GM12878 (cell line): ENCODE results near the gene BMERB1. TPM values are rescaled to one million over a fixed set of nuclear protein-coding genes. Genes with fewer than 3 reads are reported as not detected.

Source experiments
- ATAC-seq: fragments of 200-7000 bp; cut with Tn5 transposase; 3 replicates; pipeline ENCODE4 v1.9.1; 2020; ENCODE audit warnings: mild to moderate bottlenecking, moderate library complexity
- BruUV-seq: library from RNA; stranded (reverse); fragments of 400-500 nt; replicated peaks from 2 replicates; lab custom pipeline; 2021; lab: Mats Ljungman, UMichigan
- CTCF ChIA-PET: fragments of 300-600 bp; sonication (Branson Sonifier 250); formaldehyde crosslinking; extraction: SDS; loops from one replicate; lab custom pipeline; 2021; ENCODE audit warnings: inconsistent platforms; lab: Yijun Ruan, JAX
- POLR2A ChIA-PET: fragments of 350-600 bp; formaldehyde crosslinking; extraction: SDS; loops from one replicate; lab custom pipeline; 2021; ENCODE audit warnings: inconsistent platforms; lab: Charles Lee
- RAD21 ChIA-PET: fragments of 300-600 bp; sonication (Branson Sonifier 250); formaldehyde crosslinking; loops from one replicate; lab custom pipeline; 2023; ENCODE audit warnings: antibody characterized with exemption; ENCODE audit not compliant: unreplicated experiment; lab: Charles Lee
- SMC1A ChIA-PET: fragments of 300-600 bp; sonication (Branson Sonifier 250); formaldehyde crosslinking; loops from one replicate; lab custom pipeline; 2023; ENCODE audit not compliant: unreplicated experiment, uncharacterized antibody; lab: Charles Lee
- DNase-seq: peaks from one replicate; pipeline ENCODE4 v3.0.0-alpha.2; 2011; ENCODE audit warnings: low read depth, low spot score
- FAIRE-seq: peaks from 3 replicates; lab custom pipeline; 2011; peaks lifted over from hg19 to GRCh38; lab: Jason Lieb, UNC
- H2AFZ ChIP-seq: 2 replicates; pipeline ENCODE4 v1.6.0; 2011; ENCODE audit warnings: low read depth, low read length, control low read depth; ENCODE audit not compliant: control insufficient read depth
- H3K27ac ChIP-seq: 2 replicates; pipeline ENCODE4 v1.5.1; 2011; ENCODE audit warnings: control low read depth; ENCODE audit not compliant: control insufficient read depth, insufficient read depth
- H3K27me3 ChIP-seq, 2 experiments: replicated peaks in 1 of 2; 2 replicates each; pipeline versions ENCODE4 v1.6.0 to v1.6.1; 2011; ENCODE audit warnings: low read length in 1 of 2; ENCODE audit not compliant: control insufficient read depth in 2 of 2, insufficient read depth in 2 of 2
- H3K36me3 ChIP-seq, 2 experiments: 2 replicates each; pipeline ENCODE4 v1.5.1; 2011; ENCODE audit warnings: low read length in 1 of 2; ENCODE audit not compliant: control insufficient read depth in 2 of 2, insufficient read depth in 2 of 2
- H3K4me1 ChIP-seq: 2 replicates; pipeline ENCODE4 v1.6.1; 2011; ENCODE audit warnings: mild to moderate bottlenecking, low read length, moderate library complexity, mixed read lengths; ENCODE audit not compliant: control insufficient read depth, insufficient read depth
- H3K4me2 ChIP-seq: 2 replicates; pipeline ENCODE4 v1.6.0; 2011; ENCODE audit warnings: control low read depth; ENCODE audit not compliant: control insufficient read depth, insufficient read depth
- H3K4me3 ChIP-seq: fragments of 200-600 bp; sonication (generic); 2 replicates; pipeline ENCODE4 v1.5.1; 2016
- H3K79me2 ChIP-seq: 2 replicates; pipeline ENCODE4 v1.6.0; 2011; ENCODE audit warnings: low read length; ENCODE audit not compliant: control insufficient read depth, insufficient read depth
- H3K9ac ChIP-seq: 2 replicates; pipeline ENCODE4 v1.8.0; 2011; ENCODE audit warnings: low read length, control low read depth, mixed read lengths; ENCODE audit not compliant: control insufficient read depth, insufficient read depth
- H3K9me3 ChIP-seq: replicated peaks from 3 replicates; pipeline ENCODE4 v1.5.1; 2011; ENCODE audit warnings: mild to moderate bottlenecking, low read length; ENCODE audit not compliant: control insufficient read depth, insufficient read depth
- H4K20me1 ChIP-seq: 2 replicates; pipeline ENCODE4 v1.6.0; 2011; ENCODE audit not compliant: control insufficient read depth, insufficient read depth
- BRCA1 ChIP-seq: IDR thresholded peaks from 2 replicates; pipeline ENCODE4 v1.6.1; 2011; ENCODE audit warnings: low read depth, low read length, improper control_type of control experiment
- CBX5 ChIP-seq: sonication (generic); IDR thresholded peaks from 2 replicates; pipeline ENCODE4 v1.6.1; 2016; ENCODE audit warnings: low read depth, moderate library complexity, mild to moderate bottlenecking, inconsistent platforms
- CREB1 ChIP-seq: IDR thresholded peaks from 2 replicates; pipeline ENCODE4 v1.6.1; 2012; ENCODE audit warnings: low read depth, mild to moderate bottlenecking, inconsistent platforms
- ESRRA ChIP-seq: IDR thresholded peaks from 2 replicates; pipeline ENCODE4 v1.6.1; 2012; ENCODE audit warnings: mild to moderate bottlenecking, low read length, improper control_type of control experiment
- EZH2 ChIP-seq: IDR thresholded peaks from 2 replicates; pipeline ENCODE4 v1.6.1; 2012; ENCODE audit warnings: low read depth, mild to moderate bottlenecking, control low read depth, inconsistent platforms, low read length, borderline replicate concordance; ENCODE audit not compliant: control insufficient read depth
- JUND ChIP-seq: IDR thresholded peaks from 2 replicates; pipeline ENCODE4 v1.6.1; 2012; ENCODE audit warnings: low read depth, mild to moderate bottlenecking, low read length, improper control_type of control experiment, moderate library complexity
- KLF5 ChIP-seq: fragments of 450-650 bp; IDR thresholded peaks from 2 replicates; pipeline ENCODE4 v1.6.1; 2014; ENCODE audit warnings: mild to moderate bottlenecking; ENCODE audit not compliant: partially characterized antibody
- LARP7 ChIP-seq: fragments of 450-650 bp; IDR thresholded peaks from 2 replicates; pipeline ENCODE4 v1.6.1; 2017; ENCODE audit warnings: mild to moderate bottlenecking
- PML ChIP-seq: IDR thresholded peaks from 2 replicates; pipeline ENCODE4 v1.6.1; 2012; ENCODE audit warnings: low read length, inconsistent platforms
- SMAD5 ChIP-seq: IDR thresholded peaks from 2 replicates; pipeline ENCODE4 v1.6.1; 2016; ENCODE audit warnings: antibody characterized with exemption, low read depth
- TCF7 ChIP-seq: IDR thresholded peaks from 2 replicates; pipeline ENCODE4 v1.6.1; 2014; ENCODE audit warnings: antibody characterized with exemption, borderline replicate concordance
- ZNF217 ChIP-seq: fragments of 450-650 bp; IDR thresholded peaks from 2 replicates; pipeline ENCODE4 v1.6.1; 2017; ENCODE audit warnings: antibody characterized with exemption, mild to moderate bottlenecking
- ZSCAN29 ChIP-seq: fragments of 450-650 bp; IDR thresholded peaks from 2 replicates; pipeline ENCODE4 v1.6.1; 2017; ENCODE audit warnings: mild to moderate bottlenecking, moderate library complexity
- WGBS: methylation state at CpG from one replicate; pipeline ENCODE4 v1.1.6; 2016; ENCODE audit warnings: low lambda C conversion rate; ENCODE audit not compliant: insufficient replicate concordance, insufficient coverage; ENCODE audit errors: missing lambda C conversion rate; 5-methylcytosine and 5-hydroxymethylcytosine counted together
- in situ Hi-C: fragments of 300-500 bp; cut with MboI; formaldehyde crosslinking; loops from 9 replicates; pipeline ENCODE4 v1.14.3; 2018; ENCODE audit warnings: mixed read lengths
- intact Hi-C: fragments of 100-400 bp; cut with micrococcal nuclease; formaldehyde crosslinking; loops from one replicate; pipeline ENCODE4 v1.14.2; 2022; ENCODE audit not compliant: unreplicated experiment
- polyA plus RNA-seq, 11 experiments: library from polyadenylated mRNA; depleted of rRNA in 4 of 11; unstranded in 6 of 11; stranded (reverse) in 5 of 11; fragments of >200 nt; fragmentation: Nextera tagmentation in 4 of 11; fragmentation: Illumina TruSeq in 1 of 11; extraction: Ambion mirVana in 4 of 11; extraction: Trizol in 1 of 11; gene quantifications; 1 replicate in 1 of 11; 2 replicates in 10 of 11; pipeline versions ENCODE4 v1.2.1 to v1.2.3, GENCODE V29; 2011 to 2016; ENCODE audit warnings: inconsistent platforms in 2 of 11, missing spikeins in 2 of 11, low read depth in 1 of 11
- total RNA-seq, 4 experiments: library from RNA; depleted of rRNA in 3 of 4; stranded (reverse); fragments of >200 nt in 3 of 4; fragmentation: Illumina TruSeq in 1 of 4; extraction: Trizol in 1 of 4; gene quantifications; 2 replicates each; pipeline versions ENCODE4 v1.2.1 to v1.2.3, GENCODE V29; 2013 to 2021
- TF ChIP-seq, protein P1 (sequence below): fragments of 450-650 bp; IDR thresholded peaks from 2 replicates; pipeline ENCODE4 v1.6.1; 2016; ENCODE audit warnings: mild to moderate bottlenecking
- TF ChIP-seq, protein P2 (sequence below): fragments of 450-650 bp; IDR thresholded peaks from 2 replicates; pipeline ENCODE4 v1.6.1; 2017; ENCODE audit warnings: low read depth, mild to moderate bottlenecking, moderate library complexity
- TF ChIP-seq, protein P3 (sequence below): IDR thresholded peaks from 2 replicates; pipeline ENCODE4 v1.6.1; 2012; ENCODE audit warnings: low read depth, low read length, improper control_type of control experiment

BMERB1 gene
- total and polyA plus RNA-seq, 10 of the 15 experiments (the other 5 are each of a cell fraction or from before 2014, with no cell fraction given): 0.05 to 0.68 (median 0.34) TPM

DNA sequence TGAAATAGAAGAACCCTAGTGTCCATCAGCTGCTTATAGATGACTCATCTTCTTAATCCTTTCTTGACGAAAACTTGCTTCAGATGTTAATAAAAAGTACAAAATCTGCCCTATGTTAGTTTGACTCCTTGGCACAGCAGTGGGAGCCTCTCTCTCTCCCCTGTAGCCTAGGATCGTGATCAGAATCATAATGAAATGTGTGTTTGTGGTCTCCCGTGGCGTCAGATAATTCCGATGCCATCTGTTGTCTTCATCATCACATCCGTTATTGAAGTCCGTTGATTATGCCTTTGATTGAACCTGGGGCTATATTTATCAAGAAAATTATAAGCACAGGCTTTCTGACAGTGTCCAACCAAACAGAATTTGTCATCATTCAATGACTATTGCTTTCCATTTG, 102.5 kb downstream of the BMERB1 start:
- no peak overlapping the region for H3K4me2 ChIP-seq
- CTCF ChIA-PET: no interaction called here
- no peak overlapping the region for H3K27ac ChIP-seq
- POLR2A ChIA-PET: no interaction called here
- no TSS peak for BruUV-seq
- in situ Hi-C loops: no loop called here
- no peak overlapping the region for H3K4me3 ChIP-seq
- intact Hi-C loops: no loop called here
- SMC1A ChIA-PET: no interaction called here
- H3K79me2 ChIP-seq: no peaks in the 10 kb centered on the region
- TF ChIP-seq ZNF217: no peak
- TF ChIP-seq ESRRA: no peak
- TF ChIP-seq CREB1: no peak
- TF ChIP-seq, protein P1, sequence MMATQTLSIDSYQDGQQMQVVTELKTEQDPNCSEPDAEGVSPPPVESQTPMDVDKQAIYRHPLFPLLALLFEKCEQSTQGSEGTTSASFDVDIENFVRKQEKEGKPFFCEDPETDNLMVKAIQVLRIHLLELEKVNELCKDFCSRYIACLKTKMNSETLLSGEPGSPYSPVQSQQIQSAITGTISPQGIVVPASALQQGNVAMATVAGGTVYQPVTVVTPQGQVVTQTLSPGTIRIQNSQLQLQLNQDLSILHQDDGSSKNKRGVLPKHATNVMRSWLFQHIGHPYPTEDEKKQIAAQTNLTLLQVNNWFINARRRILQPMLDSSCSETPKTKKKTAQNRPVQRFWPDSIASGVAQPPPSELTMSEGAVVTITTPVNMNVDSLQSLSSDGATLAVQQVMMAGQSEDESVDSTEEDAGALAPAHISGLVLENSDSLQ: no peak
- TF ChIP-seq LARP7: no peak
- no peak for TF ChIP-seq KLF5
- no peak for TF ChIP-seq ZSCAN29
- TF ChIP-seq TCF7: no peak
- no peak for TF ChIP-seq CBX5
- TF ChIP-seq, protein P2, sequence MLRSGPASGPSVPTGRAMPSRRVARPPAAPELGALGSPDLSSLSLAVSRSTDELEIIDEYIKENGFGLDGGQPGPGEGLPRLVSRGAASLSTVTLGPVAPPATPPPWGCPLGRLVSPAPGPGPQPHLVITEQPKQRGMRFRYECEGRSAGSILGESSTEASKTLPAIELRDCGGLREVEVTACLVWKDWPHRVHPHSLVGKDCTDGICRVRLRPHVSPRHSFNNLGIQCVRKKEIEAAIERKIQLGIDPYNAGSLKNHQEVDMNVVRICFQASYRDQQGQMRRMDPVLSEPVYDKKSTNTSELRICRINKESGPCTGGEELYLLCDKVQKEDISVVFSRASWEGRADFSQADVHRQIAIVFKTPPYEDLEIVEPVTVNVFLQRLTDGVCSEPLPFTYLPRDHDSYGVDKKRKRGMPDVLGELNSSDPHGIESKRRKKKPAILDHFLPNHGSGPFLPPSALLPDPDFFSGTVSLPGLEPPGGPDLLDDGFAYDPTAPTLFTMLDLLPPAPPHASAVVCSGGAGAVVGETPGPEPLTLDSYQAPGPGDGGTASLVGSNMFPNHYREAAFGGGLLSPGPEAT: no peak
- no peak for TF ChIP-seq JUND
- TF ChIP-seq EZH2: no peak
- TF ChIP-seq BRCA1: no peak
- no peak for TF ChIP-seq SMAD5
- no peak for TF ChIP-seq PML
- TF ChIP-seq, protein P3, sequence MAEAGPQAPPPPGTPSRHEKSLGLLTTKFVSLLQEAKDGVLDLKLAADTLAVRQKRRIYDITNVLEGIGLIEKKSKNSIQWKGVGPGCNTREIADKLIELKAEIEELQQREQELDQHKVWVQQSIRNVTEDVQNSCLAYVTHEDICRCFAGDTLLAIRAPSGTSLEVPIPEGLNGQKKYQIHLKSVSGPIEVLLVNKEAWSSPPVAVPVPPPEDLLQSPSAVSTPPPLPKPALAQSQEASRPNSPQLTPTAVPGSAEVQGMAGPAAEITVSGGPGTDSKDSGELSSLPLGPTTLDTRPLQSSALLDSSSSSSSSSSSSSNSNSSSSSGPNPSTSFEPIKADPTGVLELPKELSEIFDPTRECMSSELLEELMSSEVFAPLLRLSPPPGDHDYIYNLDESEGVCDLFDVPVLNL: no peak
- ATAC-seq (no peak), FAIRE-seq (no peak), DNase-seq (no peak)
- 55% methylated on average over 7 of the region's 7 CpGs for WGBS
- H2AFZ ChIP-seq: no peak overlapping the region
- no peaks in the 10 kb centered on the region for H3K36me3 ChIP-seq
- no peaks in the 10 kb centered on the region for H3K9me3 ChIP-seq
- H4K20me1 ChIP-seq: no peaks in the 10 kb centered on the region
- RAD21 ChIA-PET: no interaction called here
- H3K27me3 ChIP-seq: no peaks in the 10 kb centered on the region; a peak in 1 of 4 replicates
- H3K9ac ChIP-seq: no peak overlapping the region
- no peaks in the 10 kb centered on the region for H3K4me1 ChIP-seq
